ENCODE data around the gene TIGD6. TPM values are rescaled to one million over a fixed set of nuclear protein-coding genes. Genes with fewer than 3 reads are reported as not detected.
"Not testable (repeated sequence)": the region's sequence is repeated elsewhere in the genome, so short reads cannot be mapped to it uniquely, and the experiment has no call there.

TIGD6 gene
- total RNA-seq, 1 donor from 2014 or later: 4.1 TPM

- Histone ChIP-seq H3K4me3 (ENCODE audit: low read depth, low read length) (no peak overlapping the region), H3K27me3 (ENCODE audit: control insufficient read depth, insufficient read depth, low read length) (no peaks in the 10 kb centered on the region), H3K36me3 (ENCODE audit: control insufficient read depth, insufficient read depth, low read length) (peaks cover 9% of the 10 kb centered on the region)
- peak; percentile 37 for DNase-seq (ENCODE audit: low read depth)
- TF ChIP-seq CTCF (IDR thresholded peaks at IDR 0.05; ENCODE audit: insufficient read depth, low read length, poor library complexity, severe bottlenecking): no peak
Observed at GRCh38 chr5:150034662-150035061, 34.2 kb upstream of the TIGD6 start.

- TF ChIP-seq CTCF (IDR thresholded peaks at IDR 0.05; ENCODE audit: insufficient read depth, low read length, poor library complexity, severe bottlenecking): no peak
- Histone ChIP-seq H3K4me3 (ENCODE audit: low read depth, low read length) (no peak overlapping the region), H3K36me3 (ENCODE audit: control insufficient read depth, insufficient read depth, low read length) (peaks cover 7% of the 10 kb centered on the region), H3K27me3 (ENCODE audit: control insufficient read depth, insufficient read depth, low read length) (no peaks in the 10 kb centered on the region)
- DNase-seq (ENCODE audit: low read depth): no peak
Observed at GRCh38 chr5:150033334-150033733, 32.9 kb upstream of the TIGD6 start.

- DNase-seq (ENCODE audit: low read depth); H3K36me3 ChIP-seq (ENCODE audit: control insufficient read depth, insufficient read depth, low read length); H3K4me3 ChIP-seq (ENCODE audit: low read depth, low read length); H3K27me3 ChIP-seq (ENCODE audit: control insufficient read depth, insufficient read depth, low read length): not testable (repeated sequence)
Observed at GRCh38 chr5:150028047-150028446, 27.6 kb upstream of the TIGD6 start.

- DNase-seq (ENCODE audit: low read depth): no peak
- Histone ChIP-seq H3K27me3 (ENCODE audit: control insufficient read depth, insufficient read depth, low read length) (no peaks in the 10 kb centered on the region), H3K36me3 (ENCODE audit: control insufficient read depth, insufficient read depth, low read length) (peaks cover 4% of the 10 kb centered on the region), H3K4me3 (ENCODE audit: low read depth, low read length) (no peak overlapping the region)
- TF ChIP-seq CTCF (IDR thresholded peaks at IDR 0.05; ENCODE audit: insufficient read depth, low read length, poor library complexity, severe bottlenecking): no peak
Observed at GRCh38 chr5:150026682-150027172, 26.3 kb upstream of the TIGD6 start.

- DNase-seq (ENCODE audit: low read depth): no peak
Observed at GRCh38 chr5:150024346-150024984, 24.0 kb upstream of the TIGD6 start.

GRCh38 chr5:150023136-150023535 is 22.7 kb upstream of the TIGD6 start:
- Histone ChIP-seq H3K36me3 (ENCODE audit: control insufficient read depth, insufficient read depth, low read length) (peaks cover 7% of the 10 kb centered on the region), H3K27me3 (ENCODE audit: control insufficient read depth, insufficient read depth, low read length) (no peaks in the 10 kb centered on the region), H3K4me3 (ENCODE audit: low read depth, low read length) (no peak overlapping the region)
- no peak for TF ChIP-seq CTCF (IDR thresholded peaks at IDR 0.05; ENCODE audit: insufficient read depth, low read length, poor library complexity, severe bottlenecking)
- no peak for DNase-seq (ENCODE audit: low read depth)

More at GRCh38 chr5:150024346-150024984, 24.0 kb upstream of the TIGD6 start:
- Histone ChIP-seq H3K36me3 (ENCODE audit: control insufficient read depth, insufficient read depth, low read length) (peaks cover 6% of the 10 kb centered on the region), H3K27me3 (ENCODE audit: control insufficient read depth, insufficient read depth, low read length) (no peaks in the 10 kb centered on the region), H3K4me3 (ENCODE audit: low read depth, low read length) (no peak overlapping the region)
- no peak for TF ChIP-seq CTCF (IDR thresholded peaks at IDR 0.05; ENCODE audit: insufficient read depth, low read length, poor library complexity, severe bottlenecking)
